HCT116 (cell line): Measurements from ENCODE around the gene PHF2. TPM values are rescaled to one million over a fixed set of nuclear protein-coding genes. Genes with fewer than 3 reads are reported as not detected.

Experiments
- ATAC-seq: fragments of 200-7000 bp; cut with Tn5 transposase; 2 replicates; pipeline ENCODE4 v1.9.1; 2020; ENCODE audit warnings: mild to moderate bottlenecking, moderate library complexity
- BruUV-seq: library from RNA; stranded (reverse); fragments of 400-500 nt; replicated peaks from 2 replicates; lab custom pipeline; 2021; lab: Mats Ljungman, UMichigan
- CTCF ChIA-PET: fragments of 300-600 bp; sonication (Branson Sonifier 250); formaldehyde crosslinking; loops from one replicate; lab custom pipeline; 2021; ENCODE audit warnings: antibody characterized with exemption; lab: Charles Lee
- POLR2A ChIA-PET: fragments of 300-600, 350-600 bp; sonication (Branson Sonifier 250); formaldehyde crosslinking; loops from one replicate; lab custom pipeline; 2021; ENCODE audit warnings: antibody characterized with exemption; lab: Charles Lee
- RAD21 ChIA-PET, 2 experiments: fragments of 300-600 bp; sonication (Branson Sonifier 250); formaldehyde crosslinking; loops; one replicate each; lab custom pipeline; 2023; ENCODE audit warnings: low total read pairs in 2 of 2; ENCODE audit not compliant: uncharacterized antibody in 2 of 2, unreplicated experiment in 2 of 2, low non-redundant PET in 1 of 2; lab: Charles Lee
- DNase-seq: peaks from one replicate; pipeline ENCODE4 v3.0.0-alpha.2; 2010; ENCODE audit warnings: low read depth, low spot score
- H2AFZ ChIP-seq: fragments of 200-600 bp; shearing (Covaris generic), sonication (generic); 2 replicates; pipeline ENCODE4 v1.6.1; 2017; ENCODE audit warnings: low read depth, mixed run types, mixed read lengths, antibody characterized with exemption, low read length; ENCODE audit not compliant: poor library complexity, severe bottlenecking
- H3K27ac ChIP-seq: 2 replicates; pipeline ENCODE4 v1.5.1; 2012; ENCODE audit warnings: low read depth, low read length
- H3K27me3 ChIP-seq: fragments of 200-600 bp; sonication (generic); 2 replicates; pipeline ENCODE4 v1.6.1; 2016; ENCODE audit warnings: mixed run types, low read length, mixed read lengths; ENCODE audit not compliant: insufficient read depth
- H3K36me3 ChIP-seq, 2 experiments: fragments of 200-500 bp in 1 of 2; fragments of 200-600 bp in 1 of 2; sonication (Bioruptor generic) in 1 of 2; sonication (generic) in 1 of 2; 2 replicates each; pipeline versions ENCODE4 v1.5.1 to v1.6.1; 2014 to 2016; ENCODE audit warnings: low read length in 2 of 2, inconsistent platforms in 1 of 2, mixed read lengths in 1 of 2, mixed run types in 1 of 2; ENCODE audit not compliant: insufficient read depth in 2 of 2, control insufficient read depth in 1 of 2
- H3K4me1 ChIP-seq, 2 experiments: fragments of 200-600 bp in 1 of 2; sonication (generic) in 1 of 2; 2 replicates each; pipeline versions ENCODE4 v1.5.1 to v1.6.1; 2012 to 2017; ENCODE audit warnings: low read length in 2 of 2, inconsistent platforms in 1 of 2, mild to moderate bottlenecking in 1 of 2, mixed read lengths in 1 of 2, mixed run types in 1 of 2, moderate library complexity in 1 of 2; ENCODE audit not compliant: insufficient read depth in 2 of 2, control insufficient read depth in 1 of 2
- H3K4me2 ChIP-seq: fragments of 200-600 bp; sonication (generic); 2 replicates; pipeline ENCODE4 v1.6.1; 2017; ENCODE audit warnings: mixed run types, low read length, mixed read lengths
- H3K4me3 ChIP-seq, 2 experiments: fragments of 200-600 bp in 1 of 2; sonication (generic) in 1 of 2; replicated peaks in 1 of 2; 2 replicates each; pipeline ENCODE4 v1.5.1; 2011 to 2016; ENCODE audit warnings: low read length in 2 of 2, control low read depth in 1 of 2, low read depth in 1 of 2, mild to moderate bottlenecking in 1 of 2, mixed read lengths in 1 of 2, mixed run types in 1 of 2
- H3K79me2 ChIP-seq: fragments of 200-600 bp; sonication (generic); 2 replicates; pipeline ENCODE4 v1.6.1; 2017; ENCODE audit warnings: mild to moderate bottlenecking, mixed run types, low read length, moderate library complexity, mixed read lengths; ENCODE audit not compliant: insufficient read depth
- H3K9ac ChIP-seq: fragments of 200-600 bp; sonication (generic); 2 replicates; pipeline ENCODE4 v1.6.1; 2016; ENCODE audit warnings: low read length, mixed read lengths
- H3K9me2 ChIP-seq: fragments of 200-600 bp; sonication (generic), shearing (Covaris generic); 2 replicates; pipeline ENCODE4 v1.6.1; 2017; ENCODE audit warnings: mixed run types, mild to moderate bottlenecking, moderate library complexity; ENCODE audit not compliant: insufficient read depth
- H3K9me3 ChIP-seq, 2 experiments: fragments of 200-500 bp in 1 of 2; fragments of 200-600 bp in 1 of 2; sonication (Bioruptor generic) in 1 of 2; sonication (generic) in 1 of 2; 2 replicates each; pipeline ENCODE4 v1.6.1; 2014 to 2017; ENCODE audit warnings: low read length in 2 of 2, mixed read lengths in 2 of 2, inconsistent platforms in 1 of 2, low read depth in 1 of 2, mild to moderate bottlenecking in 1 of 2, mixed run types in 1 of 2, moderate library complexity in 1 of 2; ENCODE audit not compliant: control insufficient read depth in 1 of 2, insufficient read depth in 1 of 2
- H4K20me1 ChIP-seq: fragments of 200-600 bp; sonication (generic), shearing (Covaris generic); 2 replicates; pipeline ENCODE4 v1.6.1; 2017; ENCODE audit warnings: mixed run types, mild to moderate bottlenecking, moderate library complexity; ENCODE audit not compliant: insufficient read depth
- CBX3 ChIP-seq: IDR thresholded peaks from 2 replicates; pipeline ENCODE4 v1.6.1; 2012; ENCODE audit warnings: low read depth
- JUND ChIP-seq: IDR thresholded peaks from 2 replicates; pipeline ENCODE4 v1.6.1; 2012
- YY1 ChIP-seq: IDR thresholded peaks from 2 replicates; pipeline ENCODE4 v1.6.1; 2011; ENCODE audit warnings: low read length, low read depth, moderate library complexity, mild to moderate bottlenecking; ENCODE audit not compliant: insufficient replicate concordance; ENCODE audit errors: extremely low read depth
- intact Hi-C: fragments of 100-400 bp; cut with micrococcal nuclease; formaldehyde crosslinking; loops from 2 replicates; pipeline ENCODE4 v1.10.0; 2022
- total RNA-seq: library from RNA; stranded (reverse); gene quantifications from one replicate; pipeline ENCODE4 v1.2.1, GENCODE V29; 2021; ENCODE audit not compliant: unreplicated experiment
- TF ChIP-seq, protein P1 (sequence below), 3 experiments: fragments of 200-600 bp in 1 of 3; sonication (generic) in 1 of 3; IDR thresholded peaks in 2 of 3; conservative IDR thresholded peaks in 1 of 3; 2 replicates each; pipeline ENCODE4 v1.5.1; 2012 to 2017; ENCODE audit warnings: low read depth in 2 of 3, low read length in 2 of 3, antibody characterized with exemption in 1 of 3, borderline replicate concordance in 1 of 3, control low read depth in 1 of 3, mild to moderate bottlenecking in 1 of 3, mixed read lengths in 1 of 3, mixed run types in 1 of 3, moderate library complexity in 1 of 3; ENCODE audit not compliant: insufficient read depth in 1 of 3
- TF ChIP-seq, protein P2 (sequence below): IDR thresholded peaks from 2 replicates; pipeline ENCODE4 v1.6.1; 2012; ENCODE audit warnings: low read depth

PHF2 gene
- total RNA-seq, 1 experiment from 2014 or later, result 20.6 TPM

DNA sequence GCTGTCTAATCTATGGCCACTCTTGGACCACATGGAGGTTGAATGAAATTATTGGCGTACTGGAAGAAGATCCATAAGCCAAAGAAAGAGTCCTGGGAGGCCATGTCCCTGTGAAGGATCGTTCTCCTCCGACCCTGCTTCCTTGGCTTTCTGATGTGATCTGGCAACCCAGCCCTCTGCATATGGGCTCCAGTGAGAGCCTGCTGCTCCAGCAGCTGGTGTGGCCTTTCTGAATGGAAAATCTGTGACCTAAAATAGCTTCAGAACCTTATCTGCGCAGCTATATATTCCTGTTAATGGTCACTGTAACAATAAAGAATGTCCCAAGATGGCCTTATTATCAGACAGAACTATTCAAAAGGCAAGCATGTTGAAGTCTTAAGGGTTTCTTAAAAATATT lies 40.2 kb upstream of the PHF2 start:
- DNase-seq, result no peak
- no peaks in the 10 kb centered on the region for H4K20me1 ChIP-seq
- ChIA-PET POLR2A (no interaction called here), CTCF (interaction anchor here (1.2 kb wide), 1 partner anchor 30 kb away, joined by 3 read pairs; no protein-coding TSS in a partner anchor), RAD21 (no interaction called here)
- peaks cover 9 to 33% of the 10 kb centered on the region in 2 experiments; a peak in 2 of 4 replicates for H3K36me3 ChIP-seq
- H3K27ac ChIP-seq, result no peak overlapping the region
- H2AFZ ChIP-seq, result no peak overlapping the region
- no peaks in the 10 kb centered on the region for H3K9me2 ChIP-seq
- ATAC-seq, result no peak
- no peaks in the 10 kb centered on the region for H3K27me3 ChIP-seq
- peaks cover 27% of the 10 kb centered on the region; the same call in 1 of the 2 replicates for H3K79me2 ChIP-seq
- H3K4me3 ChIP-seq, result no peak overlapping the region
- intact Hi-C loops, result no loop called here
- TF ChIP-seq JUND (no peak), YY1 (no peak), CBX3 (no peak)
- TF ChIP-seq, protein P1, sequence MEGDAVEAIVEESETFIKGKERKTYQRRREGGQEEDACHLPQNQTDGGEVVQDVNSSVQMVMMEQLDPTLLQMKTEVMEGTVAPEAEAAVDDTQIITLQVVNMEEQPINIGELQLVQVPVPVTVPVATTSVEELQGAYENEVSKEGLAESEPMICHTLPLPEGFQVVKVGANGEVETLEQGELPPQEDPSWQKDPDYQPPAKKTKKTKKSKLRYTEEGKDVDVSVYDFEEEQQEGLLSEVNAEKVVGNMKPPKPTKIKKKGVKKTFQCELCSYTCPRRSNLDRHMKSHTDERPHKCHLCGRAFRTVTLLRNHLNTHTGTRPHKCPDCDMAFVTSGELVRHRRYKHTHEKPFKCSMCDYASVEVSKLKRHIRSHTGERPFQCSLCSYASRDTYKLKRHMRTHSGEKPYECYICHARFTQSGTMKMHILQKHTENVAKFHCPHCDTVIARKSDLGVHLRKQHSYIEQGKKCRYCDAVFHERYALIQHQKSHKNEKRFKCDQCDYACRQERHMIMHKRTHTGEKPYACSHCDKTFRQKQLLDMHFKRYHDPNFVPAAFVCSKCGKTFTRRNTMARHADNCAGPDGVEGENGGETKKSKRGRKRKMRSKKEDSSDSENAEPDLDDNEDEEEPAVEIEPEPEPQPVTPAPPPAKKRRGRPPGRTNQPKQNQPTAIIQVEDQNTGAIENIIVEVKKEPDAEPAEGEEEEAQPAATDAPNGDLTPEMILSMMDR (IDR thresholded peaks at IDR 0.05 in 2 of 3, conservative IDR thresholded peaks at IDR 0.05 in 1 of 3; ENCODE audit: borderline replicate concordance in 1 of 3, insufficient read depth in 1 of 3, low read depth in 2 of 3, low read length in 2 of 3), result no peak
- TF ChIP-seq, protein P2, sequence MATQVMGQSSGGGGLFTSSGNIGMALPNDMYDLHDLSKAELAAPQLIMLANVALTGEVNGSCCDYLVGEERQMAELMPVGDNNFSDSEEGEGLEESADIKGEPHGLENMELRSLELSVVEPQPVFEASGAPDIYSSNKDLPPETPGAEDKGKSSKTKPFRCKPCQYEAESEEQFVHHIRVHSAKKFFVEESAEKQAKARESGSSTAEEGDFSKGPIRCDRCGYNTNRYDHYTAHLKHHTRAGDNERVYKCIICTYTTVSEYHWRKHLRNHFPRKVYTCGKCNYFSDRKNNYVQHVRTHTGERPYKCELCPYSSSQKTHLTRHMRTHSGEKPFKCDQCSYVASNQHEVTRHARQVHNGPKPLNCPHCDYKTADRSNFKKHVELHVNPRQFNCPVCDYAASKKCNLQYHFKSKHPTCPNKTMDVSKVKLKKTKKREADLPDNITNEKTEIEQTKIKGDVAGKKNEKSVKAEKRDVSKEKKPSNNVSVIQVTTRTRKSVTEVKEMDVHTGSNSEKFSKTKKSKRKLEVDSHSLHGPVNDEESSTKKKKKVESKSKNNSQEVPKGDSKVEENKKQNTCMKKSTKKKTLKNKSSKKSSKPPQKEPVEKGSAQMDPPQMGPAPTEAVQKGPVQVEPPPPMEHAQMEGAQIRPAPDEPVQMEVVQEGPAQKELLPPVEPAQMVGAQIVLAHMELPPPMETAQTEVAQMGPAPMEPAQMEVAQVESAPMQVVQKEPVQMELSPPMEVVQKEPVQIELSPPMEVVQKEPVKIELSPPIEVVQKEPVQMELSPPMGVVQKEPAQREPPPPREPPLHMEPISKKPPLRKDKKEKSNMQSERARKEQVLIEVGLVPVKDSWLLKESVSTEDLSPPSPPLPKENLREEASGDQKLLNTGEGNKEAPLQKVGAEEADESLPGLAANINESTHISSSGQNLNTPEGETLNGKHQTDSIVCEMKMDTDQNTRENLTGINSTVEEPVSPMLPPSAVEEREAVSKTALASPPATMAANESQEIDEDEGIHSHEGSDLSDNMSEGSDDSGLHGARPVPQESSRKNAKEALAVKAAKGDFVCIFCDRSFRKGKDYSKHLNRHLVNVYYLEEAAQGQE, result no peak
- no peak overlapping the region for H3K9ac ChIP-seq
- H3K9me3 ChIP-seq, result no peaks in the 10 kb centered on the region
- BruUV-seq, result no TSS peak
- H3K4me1 ChIP-seq, result no peaks in the 10 kb centered on the region
- no peak overlapping the region for H3K4me2 ChIP-seq
